K562 (cell line): ENCODE measurements around the gene MOGAT2. TPM values are rescaled to one million over a fixed set of nuclear protein-coding genes. Genes with fewer than 3 reads are reported as not detected.

Source experiments
- BACH1 ChIP-seq: fragments of 200-800 bp; sonication (Bioruptor generic); IDR thresholded peaks from 2 replicates; pipeline ENCODE4 v1.6.1; 2016; ENCODE audit warnings: missing genetic modification characterization, missing compliant biosample characterization
- DNMT1 ChIP-seq: fragments of 450-650 bp; IDR thresholded peaks from 2 replicates; pipeline ENCODE4 v1.6.1; 2016; ENCODE audit warnings: antibody characterized with exemption, mild to moderate bottlenecking
- ETS2 ChIP-seq: IDR thresholded peaks from 2 replicates; pipeline ENCODE4 v1.6.1; 2016; ENCODE audit warnings: borderline replicate concordance, missing genetic modification characterization, mild to moderate bottlenecking, moderate library complexity, missing compliant biosample characterization; ENCODE audit not compliant: poor library complexity, severe bottlenecking
- GABPA ChIP-seq: fragments of 200-800 bp; sonication (Bioruptor generic); conservative IDR thresholded peaks from 2 replicates; pipeline ENCODE4 v1.6.1; 2016; ENCODE audit warnings: low read depth, missing genetic modification characterization, missing compliant biosample characterization
- JUND ChIP-seq, 2 experiments: IDR thresholded peaks; 2 replicates in 1 of 2; 3 replicates in 1 of 2; pipeline ENCODE4 v1.6.1; 2011; ENCODE audit warnings: borderline replicate concordance in 2 of 2, low read depth in 2 of 2, low read length in 2 of 2, improper control_type of control experiment in 1 of 2, missing biosample characterization in 1 of 2, missing genetic modification characterization in 1 of 2, missing genetic modification reagents in 1 of 2
- LCOR ChIP-seq: sonication (generic); formaldehyde crosslinking; IDR thresholded peaks from 2 replicates; pipeline ENCODE4 v1.8.0; 2022; ENCODE audit warnings: mild to moderate bottlenecking, missing genetic modification reagents
- SIN3B ChIP-seq: fragments of 450-650 bp; IDR thresholded peaks from 2 replicates; pipeline ENCODE4 v1.6.1; 2017; ENCODE audit warnings: low read depth, mild to moderate bottlenecking, moderate library complexity
- ZBED1 ChIP-seq: IDR thresholded peaks from 2 replicates; pipeline ENCODE4 v1.6.1; 2014
- ZNF436 ChIP-seq: fragments of 250-450, 450-650 bp; sonication (Bioruptor Pico); formaldehyde crosslinking; IDR thresholded peaks from 2 replicates; pipeline ENCODE4 v1.7.0; 2020; ENCODE audit warnings: mild to moderate bottlenecking
- polyA plus RNA-seq, 8 experiments: library from polyadenylated mRNA; depleted of rRNA in 4 of 8; stranded (reverse) in 5 of 8; unstranded in 3 of 8; fragments of >200 nt; fragmentation: Nextera tagmentation in 2 of 8; fragmentation: Illumina TruSeq in 1 of 8; extraction: Ambion mirVana in 2 of 8; extraction: Trizol in 1 of 8; gene quantifications; 2 replicates each; pipeline versions ENCODE4 v1.2.1 to v1.2.3, GENCODE V29; 2011 to 2014; ENCODE audit warnings: inconsistent platforms in 1 of 8, missing spikeins in 1 of 8
- total RNA-seq, 7 experiments: library from RNA; depleted of rRNA in 6 of 7; stranded (reverse); fragments of >200 nt in 6 of 7; fragmentation: Illumina TruSeq in 2 of 7; extraction: Trizol in 2 of 7; gene quantifications; 2 replicates each; pipeline versions ENCODE4 v1.2.1 to v1.2.3, GENCODE V29; 2011 to 2021; ENCODE audit warnings: low replicate concordance in 1 of 7
- TF ChIP-seq, protein P1 (sequence below): sonication (generic); formaldehyde crosslinking; IDR thresholded peaks from 2 replicates; pipeline ENCODE4 v1.8.0; 2023; ENCODE audit warnings: mild to moderate bottlenecking, missing genetic modification reagents
- TF ChIP-seq, protein P2 (sequence below), 2 experiments: IDR thresholded peaks; 2 replicates each; pipeline ENCODE4 v1.6.1; 2011; ENCODE audit warnings: borderline replicate concordance in 1 of 2, control low read depth in 1 of 2, low read depth in 1 of 2, low read length in 1 of 2, mild to moderate bottlenecking in 1 of 2, mixed read lengths in 1 of 2, moderate library complexity in 1 of 2; ENCODE audit not compliant: insufficient read depth in 1 of 2, insufficient read length in 1 of 2, poor library complexity in 1 of 2, severe bottlenecking in 1 of 2; ENCODE audit errors: extremely low read depth in 1 of 2
- TF ChIP-seq, protein P3 (sequence below): sonication (generic); formaldehyde crosslinking; IDR thresholded peaks from 2 replicates; pipeline ENCODE4 v1.8.1; 2023; ENCODE audit warnings: mild to moderate bottlenecking, missing genetic modification reagents
- TF ChIP-seq, protein P4 (sequence below): fragments of 250-450 bp; sonication (Bioruptor Pico); IDR thresholded peaks from 2 replicates; pipeline ENCODE4 v1.5.0; 2021
- TF ChIP-seq, protein P5 (sequence below), 2 experiments: fragments of 450-650 bp in 1 of 2; sonication (generic) in 1 of 2; formaldehyde crosslinking in 1 of 2; IDR thresholded peaks in 1 of 2; conservative IDR thresholded peaks in 1 of 2; 2 replicates each; pipeline versions ENCODE4 v1.6.1 to v1.8.1; 2016 to 2023; ENCODE audit warnings: mild to moderate bottlenecking in 2 of 2, moderate library complexity in 2 of 2, inconsistent platforms in 1 of 2, missing genetic modification reagents in 1 of 2

The MOGAT2 gene
- total and polyA plus RNA-seq, 9 of the 15 experiments (the other 6 are each of a cell fraction or from before 2014, with no cell fraction given), result 0.09 TPM; not detected in 7

DNA sequence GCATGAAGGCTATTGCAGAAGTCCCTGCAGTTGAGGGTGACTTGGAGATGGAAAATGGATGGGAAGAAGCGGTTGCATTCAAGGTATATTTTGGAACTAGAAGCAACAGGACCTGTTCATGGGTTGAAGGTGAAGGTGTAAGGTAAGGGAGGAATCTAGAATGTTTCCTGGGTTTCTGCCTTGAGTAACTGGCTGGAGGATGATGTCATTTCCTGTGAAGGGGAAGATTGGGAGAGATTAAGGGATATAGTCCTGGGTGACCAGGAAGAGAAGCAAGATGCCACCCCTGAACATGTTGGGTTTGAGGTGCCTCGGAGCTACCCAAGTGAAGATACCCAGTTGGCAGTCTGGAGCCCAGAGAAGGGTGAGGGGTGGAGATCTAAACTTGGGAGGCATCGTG, 12.1 kb upstream of the MOGAT2 start (continued):
- TF ChIP-seq, protein P1, sequence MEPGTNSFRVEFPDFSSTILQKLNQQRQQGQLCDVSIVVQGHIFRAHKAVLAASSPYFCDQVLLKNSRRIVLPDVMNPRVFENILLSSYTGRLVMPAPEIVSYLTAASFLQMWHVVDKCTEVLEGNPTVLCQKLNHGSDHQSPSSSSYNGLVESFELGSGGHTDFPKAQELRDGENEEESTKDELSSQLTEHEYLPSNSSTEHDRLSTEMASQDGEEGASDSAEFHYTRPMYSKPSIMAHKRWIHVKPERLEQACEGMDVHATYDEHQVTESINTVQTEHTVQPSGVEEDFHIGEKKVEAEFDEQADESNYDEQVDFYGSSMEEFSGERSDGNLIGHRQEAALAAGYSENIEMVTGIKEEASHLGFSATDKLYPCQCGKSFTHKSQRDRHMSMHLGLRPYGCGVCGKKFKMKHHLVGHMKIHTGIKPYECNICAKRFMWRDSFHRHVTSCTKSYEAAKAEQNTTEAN, result no peak
- TF ChIP-seq, protein P2, sequence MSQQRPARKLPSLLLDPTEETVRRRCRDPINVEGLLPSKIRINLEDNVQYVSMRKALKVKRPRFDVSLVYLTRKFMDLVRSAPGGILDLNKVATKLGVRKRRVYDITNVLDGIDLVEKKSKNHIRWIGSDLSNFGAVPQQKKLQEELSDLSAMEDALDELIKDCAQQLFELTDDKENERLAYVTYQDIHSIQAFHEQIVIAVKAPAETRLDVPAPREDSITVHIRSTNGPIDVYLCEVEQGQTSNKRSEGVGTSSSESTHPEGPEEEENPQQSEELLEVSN (IDR thresholded peaks at IDR 0.05; ENCODE audit: borderline replicate concordance in 1 of 2, extremely low read depth in 1 of 2, insufficient read depth in 1 of 2, insufficient read length in 1 of 2, low read depth in 1 of 2, low read length in 1 of 2, poor library complexity in 1 of 2, severe bottlenecking in 1 of 2), result no peak
- TF ChIP-seq BACH1 (tag) (no peak), ETS2 (no peak), GABPA (tag) (peak; percentile 59), SIN3B (no peak), JUND (IDR thresholded peaks at IDR 0.05; ENCODE audit: borderline replicate concordance, low read depth, low read length) (peak; percentile 46; the same call in 1 of the 2 replicates), JUND (tag; IDR thresholded peaks at IDR 0.05; ENCODE audit: borderline replicate concordance, low read depth, low read length) (no peak), DNMT1 (no peak), ZNF436 (no peak), LCOR (CRISPR knock-in tag) (no peak), ZBED1 (no peak)
- TF ChIP-seq, protein P3, sequence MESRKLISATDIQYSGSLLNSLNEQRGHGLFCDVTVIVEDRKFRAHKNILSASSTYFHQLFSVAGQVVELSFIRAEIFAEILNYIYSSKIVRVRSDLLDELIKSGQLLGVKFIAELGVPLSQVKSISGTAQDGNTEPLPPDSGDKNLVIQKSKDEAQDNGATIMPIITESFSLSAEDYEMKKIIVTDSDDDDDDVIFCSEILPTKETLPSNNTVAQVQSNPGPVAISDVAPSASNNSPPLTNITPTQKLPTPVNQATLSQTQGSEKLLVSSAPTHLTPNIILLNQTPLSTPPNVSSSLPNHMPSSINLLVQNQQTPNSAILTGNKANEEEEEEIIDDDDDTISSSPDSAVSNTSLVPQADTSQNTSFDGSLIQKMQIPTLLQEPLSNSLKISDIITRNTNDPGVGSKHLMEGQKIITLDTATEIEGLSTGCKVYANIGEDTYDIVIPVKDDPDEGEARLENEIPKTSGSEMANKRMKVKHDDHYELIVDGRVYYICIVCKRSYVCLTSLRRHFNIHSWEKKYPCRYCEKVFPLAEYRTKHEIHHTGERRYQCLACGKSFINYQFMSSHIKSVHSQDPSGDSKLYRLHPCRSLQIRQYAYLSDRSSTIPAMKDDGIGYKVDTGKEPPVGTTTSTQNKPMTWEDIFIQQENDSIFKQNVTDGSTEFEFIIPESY (CRISPR knock-in tag), result no peak
- TF ChIP-seq, protein P4, sequence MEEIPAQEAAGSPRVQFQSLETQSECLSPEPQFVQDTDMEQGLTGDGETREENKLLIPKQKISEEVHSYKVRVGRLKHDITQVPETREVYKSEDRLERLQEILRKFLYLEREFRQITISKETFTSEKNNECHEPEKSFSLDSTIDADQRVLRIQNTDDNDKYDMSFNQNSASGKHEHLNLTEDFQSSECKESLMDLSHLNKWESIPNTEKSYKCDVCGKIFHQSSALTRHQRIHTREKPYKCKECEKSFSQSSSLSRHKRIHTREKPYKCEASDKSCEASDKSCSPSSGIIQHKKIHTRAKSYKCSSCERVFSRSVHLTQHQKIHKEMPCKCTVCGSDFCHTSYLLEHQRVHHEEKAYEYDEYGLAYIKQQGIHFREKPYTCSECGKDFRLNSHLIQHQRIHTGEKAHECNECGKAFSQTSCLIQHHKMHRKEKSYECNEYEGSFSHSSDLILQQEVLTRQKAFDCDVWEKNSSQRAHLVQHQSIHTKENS, result no peak
- TF ChIP-seq, protein P5, sequence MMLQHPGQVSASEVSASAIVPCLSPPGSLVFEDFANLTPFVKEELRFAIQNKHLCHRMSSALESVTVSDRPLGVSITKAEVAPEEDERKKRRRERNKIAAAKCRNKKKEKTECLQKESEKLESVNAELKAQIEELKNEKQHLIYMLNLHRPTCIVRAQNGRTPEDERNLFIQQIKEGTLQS (IDR thresholded peaks at IDR 0.05), result peak; percentile 75
- TF ChIP-seq, protein P5 (CRISPR knock-in tag; conservative IDR thresholded peaks at IDR 0.05), result no peak
